H1 (cell line): ENCODE results near the gene GRIK2. TPM values are rescaled to one million over a fixed set of nuclear protein-coding genes. Genes with fewer than 3 reads are reported as not detected.

Source experiments
- CTCF ChIA-PET: fragments of 300-600 bp; sonication (Branson Sonifier 250); formaldehyde crosslinking; loops from one replicate; lab custom pipeline; 2021; ENCODE audit not compliant: partially characterized antibody; lab: Charles Lee
- POLR2A ChIA-PET: fragments of 300-600 bp; sonication (Branson Sonifier 250); formaldehyde crosslinking; loops from one replicate; lab custom pipeline; 2021; ENCODE audit warnings: inconsistent platforms; ENCODE audit not compliant: partially characterized antibody; lab: Charles Lee
- DNase-seq, 2 experiments: peaks; one replicate each; pipeline versions ENCODE4 v3.0.0 to v3.0.0-alpha.2; 2010 to 2022; ENCODE audit warnings: low spot score in 2 of 2, low read depth in 1 of 2, mixed read lengths in 1 of 2
- FAIRE-seq: peaks from 2 replicates; lab custom pipeline; 2011; peaks lifted over from hg19 to GRCh38; lab: Jason Lieb, UNC
- H2AFZ ChIP-seq: 2 replicates; pipeline ENCODE4 v1.8.1; 2012; ENCODE audit warnings: low read length, inconsistent platforms
- H2AK5ac ChIP-seq: 2 replicates; pipeline ENCODE4 v1.6.1; 2013; ENCODE audit warnings: low read depth, low read length
- H2BK120ac ChIP-seq: replicated peaks from 2 replicates; pipeline ENCODE3; 2013; ENCODE audit warnings: low read depth, low read length, inconsistent platforms
- H2BK12ac ChIP-seq: 2 replicates; pipeline ENCODE4 v1.6.1; 2013; ENCODE audit warnings: low read depth, low read length
- H2BK15ac ChIP-seq: 2 replicates; pipeline ENCODE4 v1.6.1; 2013; ENCODE audit warnings: low read length
- H2BK20ac ChIP-seq: 2 replicates; pipeline ENCODE4 v1.6.1; 2013; ENCODE audit warnings: low read length
- H2BK5ac ChIP-seq: 2 replicates; pipeline ENCODE4 v1.6.1; 2013; ENCODE audit warnings: low read depth, low read length
- H3K14ac ChIP-seq: 2 replicates; pipeline ENCODE4 v1.6.1; 2013; ENCODE audit warnings: inconsistent platforms; ENCODE audit not compliant: insufficient read length
- H3K18ac ChIP-seq: 2 replicates; pipeline ENCODE4 v1.6.1; 2013; ENCODE audit warnings: low read length; ENCODE audit errors: extremely low read depth
- H3K23ac ChIP-seq: 2 replicates; pipeline ENCODE4 v1.6.1; 2013; ENCODE audit warnings: inconsistent platforms; ENCODE audit not compliant: insufficient read length
- H3K23me2 ChIP-seq: 2 replicates; pipeline ENCODE4 v1.6.1; 2013; ENCODE audit warnings: low read depth, low read length
- H3K27ac ChIP-seq: 2 replicates; pipeline ENCODE4 v1.6.1; 2011; ENCODE audit warnings: low read depth, low read length, inconsistent platforms
- H3K27me3 ChIP-seq, 4 experiments: replicated peaks in 1 of 4; 1 replicate in 1 of 4; 2 replicates in 3 of 4; pipeline versions ENCODE4 v1.6.1 to v1.8.1; 2011 to 2013; ENCODE audit warnings: low read length in 3 of 4, mild to moderate bottlenecking in 3 of 4, inconsistent platforms in 2 of 4, mixed read lengths in 2 of 4, moderate library complexity in 1 of 4; ENCODE audit not compliant: control insufficient read depth in 3 of 4, insufficient read depth in 3 of 4; ENCODE audit errors: extremely low read depth in 1 of 4
- H3K36me3 ChIP-seq, 4 experiments: 2 replicates each; pipeline versions ENCODE4 v1.6.1 to v1.8.1; 2011 to 2013; ENCODE audit warnings: mild to moderate bottlenecking in 4 of 4, low read length in 3 of 4, moderate library complexity in 2 of 4, control low read depth in 1 of 4, inconsistent platforms in 1 of 4; ENCODE audit not compliant: insufficient read depth in 4 of 4, control insufficient read depth in 2 of 4
- H3K4ac ChIP-seq: replicated peaks from 2 replicates; pipeline ENCODE3; 2013; ENCODE audit warnings: low read length, low read depth, mixed read lengths, inconsistent platforms; ENCODE audit not compliant: insufficient read length
- H3K4me1 ChIP-seq, 4 experiments: replicated peaks in 1 of 4; 1 replicate in 1 of 4; 2 replicates in 3 of 4; pipeline versions ENCODE4 v1.6.1 to v1.8.1; 2011 to 2013; ENCODE audit warnings: low read length in 3 of 4, inconsistent platforms in 2 of 4, mixed read lengths in 1 of 4; ENCODE audit not compliant: insufficient read depth in 4 of 4, control insufficient read depth in 3 of 4
- H3K4me2 ChIP-seq, 2 experiments: 2 replicates each; pipeline versions ENCODE4 v1.6.1 to v1.8.1; 2011 to 2013; ENCODE audit warnings: low read depth in 2 of 2, low read length in 2 of 2, control low read depth in 1 of 2, inconsistent platforms in 1 of 2, mild to moderate bottlenecking in 1 of 2; ENCODE audit not compliant: insufficient read depth in 1 of 2
- H3K4me3 ChIP-seq, 4 experiments: fragments of 200-600, 300-600 bp in 1 of 4; sonication (generic), shearing (Covaris generic), sonication (Bioruptor Twin) in 1 of 4; 2 replicates each; pipeline versions ENCODE4 v1.5.1 to v1.8.1; 2011 to 2016; ENCODE audit warnings: low read length in 4 of 4, low read depth in 3 of 4, control low read depth in 2 of 4, inconsistent platforms in 2 of 4, mild to moderate bottlenecking in 2 of 4, mixed read lengths in 1 of 4, moderate library complexity in 1 of 4; ENCODE audit not compliant: insufficient read depth in 2 of 4; ENCODE audit errors: extremely low read depth in 1 of 4
- H3K56ac ChIP-seq: replicated peaks from 2 replicates; pipeline ENCODE3; 2013; ENCODE audit warnings: low read depth, mild to moderate bottlenecking, mixed read lengths, low read length, inconsistent platforms; ENCODE audit not compliant: insufficient read length
- H3K79me1 ChIP-seq: 2 replicates; pipeline ENCODE4 v1.6.1; 2013; ENCODE audit warnings: low read depth, low read length, control low read depth
- H3K79me2 ChIP-seq, 2 experiments: 2 replicates each; pipeline versions ENCODE4 v1.6.1 to v1.8.1; 2012 to 2013; ENCODE audit warnings: low read length in 2 of 2, mild to moderate bottlenecking in 2 of 2, inconsistent platforms in 1 of 2; ENCODE audit not compliant: insufficient read depth in 2 of 2, control insufficient read depth in 1 of 2
- H3K9ac ChIP-seq, 4 experiments: replicated peaks in 1 of 4; 1 replicate in 1 of 4; 2 replicates in 3 of 4; pipeline versions ENCODE4 v1.6.1 to v1.8.1; 2011 to 2013; ENCODE audit warnings: low read depth in 3 of 4, low read length in 3 of 4, control low read depth in 2 of 4, mild to moderate bottlenecking in 2 of 4, moderate library complexity in 2 of 4, inconsistent platforms in 1 of 4; ENCODE audit errors: extremely low read depth in 1 of 4
- H3K9me3 ChIP-seq, 2 experiments: 2 replicates each; pipeline versions ENCODE4 v1.6.1 to v1.8.1; 2012 to 2013; ENCODE audit warnings: mild to moderate bottlenecking in 2 of 2, moderate library complexity in 2 of 2, control low read depth in 1 of 2, inconsistent platforms in 1 of 2, low read depth in 1 of 2, low read length in 1 of 2, mixed read lengths in 1 of 2; ENCODE audit not compliant: insufficient read depth in 2 of 2
- H4K20me1 ChIP-seq, 2 experiments: replicated peaks in 1 of 2; 2 replicates each; pipeline versions ENCODE3 to v1.8.1; 2011 to 2013; ENCODE audit warnings: inconsistent platforms in 2 of 2, low read length in 2 of 2, mild to moderate bottlenecking in 1 of 2; ENCODE audit not compliant: insufficient read depth in 2 of 2, control insufficient read depth in 1 of 2
- H4K5ac ChIP-seq: 2 replicates; pipeline ENCODE4 v1.6.1; 2013; ENCODE audit warnings: low read length, low read depth, mixed read lengths, inconsistent platforms; ENCODE audit not compliant: insufficient read length
- H4K8ac ChIP-seq: 2 replicates; pipeline ENCODE4 v1.8.0; 2013; ENCODE audit warnings: mild to moderate bottlenecking, moderate library complexity, low read length, inconsistent platforms; ENCODE audit not compliant: insufficient read depth; ENCODE audit errors: extremely low read depth
- H4K91ac ChIP-seq: replicated peaks from 2 replicates; pipeline ENCODE3; 2013; ENCODE audit warnings: low read length, mixed read lengths, inconsistent platforms; ENCODE audit not compliant: insufficient read length
- ASH2L ChIP-seq: fragments of 200-600, 300-600 bp; sonication (generic); IDR thresholded peaks from one replicate; pipeline ENCODE4 v1.7.1; 2017; ENCODE audit warnings: low read length
- BCL11A ChIP-seq, 2 experiments: IDR thresholded peaks; one replicate each; pipeline ENCODE4 v1.6.1; 2011; ENCODE audit warnings: low read depth in 2 of 2, low read length in 2 of 2, mild to moderate bottlenecking in 2 of 2
- HDAC6 ChIP-seq: IDR thresholded peaks from one replicate; pipeline ENCODE4 v1.7.1; 2012; ENCODE audit warnings: low read depth, mild to moderate bottlenecking, inconsistent platforms, low read length, moderate library complexity
- JUND ChIP-seq: IDR thresholded peaks from 2 replicates; pipeline ENCODE4 v1.6.1; 2011; ENCODE audit warnings: mild to moderate bottlenecking, improper control_type of control experiment, low read length
- MAX ChIP-seq: IDR thresholded peaks from 2 replicates; pipeline ENCODE4 v1.6.1; 2012; ENCODE audit warnings: inconsistent platforms
- RXRA ChIP-seq: IDR thresholded peaks from 2 replicates; pipeline ENCODE4 v1.6.1; 2011; ENCODE audit warnings: low read depth, mild to moderate bottlenecking, low read length, moderate library complexity; ENCODE audit not compliant: insufficient read depth
- ZNF274 ChIP-seq: IDR thresholded peaks from 2 replicates; pipeline ENCODE4 v1.7.0; 2012; ENCODE audit warnings: low read length, borderline replicate concordance; ENCODE audit errors: extremely low read depth
- WGBS, 2 experiments: shearing (Covaris generic) in 1 of 2; methylation state at CpG; one replicate each; pipeline versions ENCODE4 v1.1.6 to v1.1.7; 2013 to 2015; ENCODE audit warnings: low lambda C conversion rate in 2 of 2, mixed read lengths in 2 of 2, inconsistent platforms in 1 of 2, low coverage in 1 of 2, missing lambda C conversion rate in 1 of 2; ENCODE audit not compliant: insufficient replicate concordance in 2 of 2, insufficient coverage in 1 of 2, insufficient read length in 1 of 2; ENCODE audit errors: extremely low coverage in 1 of 2, missing lambda C conversion rate in 1 of 2; 5-methylcytosine and 5-hydroxymethylcytosine counted together
- polyA plus RNA-seq, 7 experiments: library from polyadenylated mRNA; depleted of rRNA in 3 of 7; stranded (reverse) in 5 of 7; unstranded in 2 of 7; fragments of >200 nt in 5 of 7; fragments of 200-250 nt in 2 of 7; gene quantifications; 1 replicate in 5 of 7; 2 replicates in 1 of 7; 4 replicates in 1 of 7; pipeline versions ENCODE4 v1.2.1 to v1.2.3, GENCODE V29; 2011 to 2013; ENCODE audit warnings: missing spikeins in 2 of 7, mixed read lengths in 2 of 7
- total RNA-seq: library from RNA; stranded (reverse); fragmentation: NEBNext Ultra II Directional; extraction: Animal tissue kit (Norgen Biotek cat#: 25700); gene quantifications from 2 replicates; pipeline ENCODE4 v1.2.1, GENCODE V29; 2021

Gene GRIK2
- total and polyA plus RNA-seq, 2 of the 8 experiments (the other 6 are each of a cell fraction or from before 2014, with no cell fraction given): 1.8 to 2.2 TPM

GRCh38 chr6:101832371-101832770 lies 438.9 kb downstream of the GRIK2 start:
- Histone ChIP-seq H3K18ac (no peak overlapping the region), H3K27me3 (no peaks in the 10 kb centered on the region), H2BK5ac (no peak overlapping the region), H2BK120ac (no peak overlapping the region), H4K91ac (no peak overlapping the region), H2BK12ac (no peak overlapping the region), H2AK5ac (no peak overlapping the region), H3K9me3 (no peaks in the 10 kb centered on the region; a peak in 2 of 4 replicates), H3K4me3 (no peak overlapping the region), H3K79me2 (no peaks in the 10 kb centered on the region), H2AFZ (no peak overlapping the region), H3K4me1 (no peaks in the 10 kb centered on the region), H3K4me2 (no peak overlapping the region), H3K4ac (no peak overlapping the region), H3K27ac (no peak overlapping the region), H2BK20ac (no peak overlapping the region), H3K23me2 (no peaks in the 10 kb centered on the region), H4K5ac (no peak overlapping the region), H3K9ac (no peak overlapping the region), H2BK15ac (no peak overlapping the region), H3K23ac (no peak overlapping the region), H3K56ac (no peak overlapping the region), H4K20me1 (no peaks in the 10 kb centered on the region), H3K79me1 (no peaks in the 10 kb centered on the region), H3K36me3 (no peaks in the 10 kb centered on the region), H3K14ac (no peak overlapping the region), H4K8ac (no peak overlapping the region)
- 98% methylated on average over 2 of the region's 2 CpGs; no CpG with 5 or more reads in 1 of the 2 experiments for WGBS, 2 experiments
- DNase-seq (no peak), FAIRE-seq (no peak)
- POLR2A ChIA-PET: no interaction called here
- no peak for TF ChIP-seq ASH2L
- no peak for TF ChIP-seq RXRA
- TF ChIP-seq HDAC6: no peak
- TF ChIP-seq JUND: no peak
- TF ChIP-seq BCL11A (IDR thresholded peaks at IDR 0.05; ENCODE audit: low read depth in 2 of 2, low read length in 2 of 2): no peak
- no peak for TF ChIP-seq ZNF274
- TF ChIP-seq MAX: no peak
- CTCF ChIA-PET: interaction anchor here (0.6 kb wide), 1 partner anchor 68 kb away, joined by 3 read pairs; no protein-coding TSS in a partner anchor
